ENCODE data around the gene CAMK4. TPM values are rescaled to one million over a fixed set of nuclear protein-coding genes. Genes with fewer than 3 reads are reported as not detected.

CAMK4 gene
- total RNA-seq, 1 experiment from 2014 or later, result not detected

- H3K4me3 ChIP-seq, result no peak overlapping the region
- H3K27me3 ChIP-seq, result peaks cover 36% of the 10 kb centered on the region
- no peak for DNase-seq
- peaks cover 5% of the 10 kb centered on the region for H3K9me3 ChIP-seq
- no peaks in the 10 kb centered on the region for H3K36me3 ChIP-seq
These were observed 2.4 kb downstream of the CAMK4 start for GRCh38 chr5:111226556-111226955.

GRCh38 chr5:111227226-111227782 lies 3.1 kb downstream of the CAMK4 start:
- Histone ChIP-seq H3K27me3 (peaks cover 36% of the 10 kb centered on the region), H3K9me3 (peaks cover 5% of the 10 kb centered on the region), H3K36me3 (no peaks in the 10 kb centered on the region), H3K4me3 (no peak overlapping the region)
- no peak for DNase-seq

DNA sequence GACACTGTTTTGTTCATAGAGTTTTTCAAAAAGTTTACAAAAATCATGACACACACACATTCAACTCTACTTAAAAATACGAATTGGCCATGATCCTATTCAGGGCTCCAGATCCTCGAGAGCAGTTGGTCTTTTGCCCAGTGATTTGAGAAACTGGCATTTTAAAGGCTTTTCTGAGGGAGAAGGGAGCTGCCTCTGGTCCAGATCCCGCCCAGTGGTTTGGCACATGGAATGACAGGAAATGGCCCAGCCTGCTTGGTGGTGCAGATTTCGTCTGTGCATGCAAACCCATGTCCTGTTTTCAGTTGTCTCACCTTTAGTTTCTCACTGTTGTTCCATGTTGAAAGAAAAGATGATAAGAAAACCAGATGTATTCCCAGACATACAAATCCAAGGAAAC lies 3.6 kb downstream of the CAMK4 start:
- Histone ChIP-seq H3K36me3 (no peaks in the 10 kb centered on the region), H3K9me3 (peaks cover 5% of the 10 kb centered on the region), H3K4me3 (no peak overlapping the region), H3K27me3 (peaks cover 36% of the 10 kb centered on the region)
- DNase-seq, result peak; percentile 93

GRCh38 chr5:111228520-111229220 lies 4.5 kb downstream of the CAMK4 start:
- Histone ChIP-seq H3K27me3 (peaks cover 31% of the 10 kb centered on the region), H3K9me3 (peaks cover 5% of the 10 kb centered on the region), H3K36me3 (no peaks in the 10 kb centered on the region), H3K4me3 (no peak overlapping the region)
- DNase-seq, result no peak

- DNase-seq, result no peak
- Histone ChIP-seq H3K9me3 (peaks cover 5% of the 10 kb centered on the region), H3K36me3 (no peaks in the 10 kb centered on the region), H3K4me3 (no peak overlapping the region), H3K27me3 (peaks cover 29% of the 10 kb centered on the region)
These were observed 5.1 kb downstream of the CAMK4 start for GRCh38 chr5:111229221-111229835.

DNA sequence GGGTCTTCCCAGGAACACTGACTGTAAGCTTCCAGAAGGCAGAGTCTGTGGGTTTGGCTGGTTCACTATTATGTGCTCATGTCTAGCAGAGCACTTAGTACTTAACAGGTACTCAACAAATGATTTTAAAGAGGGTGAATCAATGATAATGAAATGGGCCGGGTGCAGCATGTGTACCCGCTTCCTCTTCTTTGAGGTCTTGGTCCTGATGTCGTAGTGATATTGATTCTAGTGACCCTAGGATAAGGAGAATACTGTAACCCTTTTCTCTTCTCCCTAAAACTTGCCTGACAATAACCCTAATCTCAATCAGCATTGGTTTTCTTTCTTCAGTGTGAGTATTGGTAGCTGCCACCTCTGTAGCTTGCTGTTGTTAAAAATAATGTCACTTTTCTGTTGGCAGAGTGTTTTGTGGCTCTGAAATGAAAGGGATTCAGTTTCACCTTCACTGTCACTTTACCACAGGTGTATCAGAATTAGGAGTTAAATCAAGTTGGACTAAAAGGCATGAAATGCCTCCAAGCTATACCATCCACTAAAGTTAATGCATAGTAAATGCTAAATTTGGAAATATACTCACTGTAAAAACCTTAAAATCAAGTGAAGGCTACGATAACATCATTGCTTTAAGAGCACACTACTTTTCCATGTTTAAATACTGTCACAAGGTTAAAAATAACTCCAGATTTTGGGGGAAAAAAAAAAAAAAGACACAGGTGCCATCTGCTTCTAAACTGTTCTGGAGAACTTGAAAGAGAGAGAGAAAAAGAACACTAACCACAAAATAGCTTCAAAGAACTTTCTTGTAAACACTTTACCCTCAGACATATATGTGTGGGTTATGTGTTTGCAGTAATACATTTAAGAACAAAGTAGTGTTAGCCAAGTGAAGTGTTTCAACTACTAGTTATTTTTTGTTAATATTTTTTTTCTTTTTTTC lies 6.0 kb downstream of the CAMK4 start:
- H3K27me3 ChIP-seq, result peaks cover 23% of the 10 kb centered on the region
- DNase-seq, result no peak
- peaks cover 5% of the 10 kb centered on the region for H3K9me3 ChIP-seq
- H3K4me3 ChIP-seq, result no peak overlapping the region
- no peaks in the 10 kb centered on the region for H3K36me3 ChIP-seq

GRCh38 chr5:111231119-111231518 lies 6.9 kb downstream of the CAMK4 start:
- Histone ChIP-seq H3K4me3 (no peak overlapping the region), H3K36me3 (no peaks in the 10 kb centered on the region), H3K9me3 (peaks cover 5% of the 10 kb centered on the region), H3K27me3 (peaks cover 13% of the 10 kb centered on the region)
- no peak for DNase-seq

- no peak for DNase-seq
- no peak overlapping the region for H3K4me3 ChIP-seq
- no peaks in the 10 kb centered on the region for H3K36me3 ChIP-seq
- peaks cover 2% of the 10 kb centered on the region; the same call in 1 of the 2 replicates for H3K27me3 ChIP-seq
- no peaks in the 10 kb centered on the region for H3K9me3 ChIP-seq
These were observed 8.3 kb downstream of the CAMK4 start for GRCh38 chr5:111232311-111233051.

DNA sequence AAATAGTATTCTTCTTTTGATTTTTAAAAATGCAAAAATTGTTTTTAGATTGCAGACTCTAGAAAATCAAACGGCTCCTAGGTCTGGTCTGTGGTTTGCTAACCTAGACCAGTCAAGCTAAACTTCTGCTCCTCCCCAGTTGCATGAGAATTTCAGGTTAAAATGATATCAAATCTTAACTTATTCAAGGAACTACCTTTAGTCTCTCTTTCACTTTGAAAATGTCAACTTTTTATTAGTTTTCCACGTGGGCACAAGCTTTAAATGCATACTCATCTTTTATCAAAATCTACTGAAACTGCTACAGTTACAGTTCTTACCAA lies 8.8 kb downstream of the CAMK4 start:
- no peaks in the 10 kb centered on the region for H3K36me3 ChIP-seq
- no peaks in the 10 kb centered on the region for H3K9me3 ChIP-seq
- peaks cover 2% of the 10 kb centered on the region; the same call in 1 of the 2 replicates for H3K27me3 ChIP-seq
- no peak for DNase-seq
- no peak overlapping the region for H3K4me3 ChIP-seq

GRCh38 chr5:111234125-111234524 lies 9.9 kb downstream of the CAMK4 start:
- DNase-seq, result no peak
- H3K36me3 ChIP-seq, result no peaks in the 10 kb centered on the region
- H3K4me3 ChIP-seq, result no peak overlapping the region
- H3K27me3 ChIP-seq, result peaks cover 5% of the 10 kb centered on the region
- no peaks in the 10 kb centered on the region for H3K9me3 ChIP-seq

GRCh38 chr5:111235635-111236034 lies 11.5 kb downstream of the CAMK4 start:
- H3K27me3 ChIP-seq, result peaks cover 7% of the 10 kb centered on the region
- H3K36me3 ChIP-seq, result no peaks in the 10 kb centered on the region
- H3K4me3 ChIP-seq, result no peak overlapping the region
- H3K9me3 ChIP-seq, result no peaks in the 10 kb centered on the region
- DNase-seq, result no peak

DNA sequence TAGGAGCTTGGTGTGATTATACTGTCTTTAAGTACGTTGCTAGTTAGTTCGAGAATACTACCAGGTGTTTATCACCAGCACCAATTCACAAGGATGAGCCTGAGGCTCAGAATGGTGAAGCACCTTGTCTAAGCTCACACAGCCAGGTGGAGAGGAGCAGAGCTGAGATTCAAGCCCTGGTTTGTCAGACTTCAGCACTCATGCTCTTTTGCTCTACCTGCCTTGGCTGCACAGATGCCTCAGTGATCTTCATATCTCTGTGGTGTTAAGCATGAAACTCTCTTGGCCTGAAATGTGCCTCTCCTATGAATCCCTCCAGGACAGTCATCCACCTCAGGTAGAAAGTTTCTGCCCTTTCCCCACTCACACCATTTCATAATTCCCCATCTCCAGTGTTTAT lies 12.2 kb downstream of the CAMK4 start:
- Histone ChIP-seq H3K36me3 (no peaks in the 10 kb centered on the region), H3K27me3 (peaks cover 12% of the 10 kb centered on the region), H3K9me3 (no peaks in the 10 kb centered on the region), H3K4me3 (no peak overlapping the region)
- no peak for DNase-seq

DNA sequence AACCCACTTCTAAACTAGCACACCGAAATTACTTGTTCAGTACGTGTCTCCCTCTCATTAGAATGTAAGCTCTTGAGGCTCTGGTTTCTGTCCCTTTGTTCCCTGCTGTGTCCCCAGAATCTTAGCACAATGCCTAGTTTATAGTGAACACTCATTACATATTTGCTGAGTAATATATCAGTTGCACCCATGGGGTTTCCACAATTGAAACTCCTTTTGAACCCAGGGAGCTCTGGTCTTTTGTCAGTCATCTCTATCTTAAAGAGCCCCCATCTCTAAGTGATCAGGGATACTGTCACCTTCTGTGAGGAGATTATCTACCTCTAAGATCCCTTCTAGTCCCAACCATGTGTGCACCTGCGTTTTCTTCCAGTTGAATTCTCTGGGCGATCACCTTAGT lies 12.8 kb downstream of the CAMK4 start:
- Histone ChIP-seq H3K4me3 (no peak overlapping the region), H3K9me3 (no peaks in the 10 kb centered on the region), H3K36me3 (no peaks in the 10 kb centered on the region), H3K27me3 (peaks cover 17% of the 10 kb centered on the region)
- DNase-seq, result no peak

GRCh38 chr5:111237470-111237869 lies 13.3 kb downstream of the CAMK4 start:
- no peaks in the 10 kb centered on the region for H3K36me3 ChIP-seq
- no peak overlapping the region for H3K4me3 ChIP-seq
- DNase-seq, result no peak
- no peaks in the 10 kb centered on the region for H3K9me3 ChIP-seq
- peaks cover 21% of the 10 kb centered on the region for H3K27me3 ChIP-seq

- Histone ChIP-seq H3K4me3 (no peak overlapping the region), H3K27me3 (peaks cover 21% of the 10 kb centered on the region), H3K9me3 (no peaks in the 10 kb centered on the region), H3K36me3 (no peaks in the 10 kb centered on the region)
- no peak for DNase-seq
These were observed 14.4 kb downstream of the CAMK4 start for GRCh38 chr5:111238431-111239225.

GRCh38 chr5:111241696-111242095 lies 17.5 kb downstream of the CAMK4 start:
- DNase-seq, result no peak
- no peaks in the 10 kb centered on the region for H3K36me3 ChIP-seq
- no peaks in the 10 kb centered on the region for H3K9me3 ChIP-seq
- no peak overlapping the region for H3K4me3 ChIP-seq
- peaks cover 30% of the 10 kb centered on the region for H3K27me3 ChIP-seq
